Measurements from ENCODE around the gene ANGEL2. TPM values are rescaled to one million over a fixed set of nuclear protein-coding genes. Genes with fewer than 3 reads are reported as not detected.

ANGEL2 gene
- total RNA-seq, 1 experiment from 2014 or later: 25.5 TPM

GRCh38 chr1:213054733-213055591 lies 39.3 kb upstream of the ANGEL2 start:
- TF ChIP-seq YY1 (IDR thresholded peaks at IDR 0.05; ENCODE audit: extremely low read depth, insufficient replicate concordance, low read depth, low read length) (no peak), ZBTB33 (IDR thresholded peaks at IDR 0.05; ENCODE audit: extremely low read depth, insufficient replicate concordance, low read length) (no peak), POLR2A (IDR thresholded peaks at IDR 0.05; ENCODE audit: borderline replicate concordance, extremely low read depth, insufficient read depth, insufficient read length) (no peak), POLR2AphosphoS5 (IDR thresholded peaks at IDR 0.05; ENCODE audit: low read depth, low read length) (no peak), RAD21 (IDR thresholded peaks at IDR 0.05; ENCODE audit: low read depth) (no peak), SIN3A (IDR thresholded peaks at IDR 0.05; ENCODE audit: low read depth) (no peak), EZH2phosphoT487 (IDR thresholded peaks at IDR 0.05; ENCODE audit: borderline replicate concordance) (no peak), SRF (IDR thresholded peaks at IDR 0.05; ENCODE audit: low read depth) (no peak), ZFX (IDR thresholded peaks at IDR 0.05) (no peak), JUND (IDR thresholded peaks at IDR 0.05) (no peak), EZH2 (IDR thresholded peaks at IDR 0.05) (no peak), TCF7L2 (IDR thresholded peaks at IDR 0.05; ENCODE audit: borderline replicate concordance, extremely low read depth, insufficient read depth, insufficient read length) (no peak), SP1 (IDR thresholded peaks at IDR 0.05; ENCODE audit: low read depth) (no peak), ZNF274 (IDR thresholded peaks at IDR 0.05; ENCODE audit: low read depth, low read length) (no peak), FOSL1 (IDR thresholded peaks at IDR 0.05; ENCODE audit: low read depth) (no peak), ELF1 (IDR thresholded peaks at IDR 0.05; ENCODE audit: borderline replicate concordance, low read depth) (no peak)
- TF ChIP-seq, protein P1, sequence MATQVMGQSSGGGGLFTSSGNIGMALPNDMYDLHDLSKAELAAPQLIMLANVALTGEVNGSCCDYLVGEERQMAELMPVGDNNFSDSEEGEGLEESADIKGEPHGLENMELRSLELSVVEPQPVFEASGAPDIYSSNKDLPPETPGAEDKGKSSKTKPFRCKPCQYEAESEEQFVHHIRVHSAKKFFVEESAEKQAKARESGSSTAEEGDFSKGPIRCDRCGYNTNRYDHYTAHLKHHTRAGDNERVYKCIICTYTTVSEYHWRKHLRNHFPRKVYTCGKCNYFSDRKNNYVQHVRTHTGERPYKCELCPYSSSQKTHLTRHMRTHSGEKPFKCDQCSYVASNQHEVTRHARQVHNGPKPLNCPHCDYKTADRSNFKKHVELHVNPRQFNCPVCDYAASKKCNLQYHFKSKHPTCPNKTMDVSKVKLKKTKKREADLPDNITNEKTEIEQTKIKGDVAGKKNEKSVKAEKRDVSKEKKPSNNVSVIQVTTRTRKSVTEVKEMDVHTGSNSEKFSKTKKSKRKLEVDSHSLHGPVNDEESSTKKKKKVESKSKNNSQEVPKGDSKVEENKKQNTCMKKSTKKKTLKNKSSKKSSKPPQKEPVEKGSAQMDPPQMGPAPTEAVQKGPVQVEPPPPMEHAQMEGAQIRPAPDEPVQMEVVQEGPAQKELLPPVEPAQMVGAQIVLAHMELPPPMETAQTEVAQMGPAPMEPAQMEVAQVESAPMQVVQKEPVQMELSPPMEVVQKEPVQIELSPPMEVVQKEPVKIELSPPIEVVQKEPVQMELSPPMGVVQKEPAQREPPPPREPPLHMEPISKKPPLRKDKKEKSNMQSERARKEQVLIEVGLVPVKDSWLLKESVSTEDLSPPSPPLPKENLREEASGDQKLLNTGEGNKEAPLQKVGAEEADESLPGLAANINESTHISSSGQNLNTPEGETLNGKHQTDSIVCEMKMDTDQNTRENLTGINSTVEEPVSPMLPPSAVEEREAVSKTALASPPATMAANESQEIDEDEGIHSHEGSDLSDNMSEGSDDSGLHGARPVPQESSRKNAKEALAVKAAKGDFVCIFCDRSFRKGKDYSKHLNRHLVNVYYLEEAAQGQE (IDR thresholded peaks at IDR 0.05; ENCODE audit: low read depth): no peak
- TF ChIP-seq, protein P2, sequence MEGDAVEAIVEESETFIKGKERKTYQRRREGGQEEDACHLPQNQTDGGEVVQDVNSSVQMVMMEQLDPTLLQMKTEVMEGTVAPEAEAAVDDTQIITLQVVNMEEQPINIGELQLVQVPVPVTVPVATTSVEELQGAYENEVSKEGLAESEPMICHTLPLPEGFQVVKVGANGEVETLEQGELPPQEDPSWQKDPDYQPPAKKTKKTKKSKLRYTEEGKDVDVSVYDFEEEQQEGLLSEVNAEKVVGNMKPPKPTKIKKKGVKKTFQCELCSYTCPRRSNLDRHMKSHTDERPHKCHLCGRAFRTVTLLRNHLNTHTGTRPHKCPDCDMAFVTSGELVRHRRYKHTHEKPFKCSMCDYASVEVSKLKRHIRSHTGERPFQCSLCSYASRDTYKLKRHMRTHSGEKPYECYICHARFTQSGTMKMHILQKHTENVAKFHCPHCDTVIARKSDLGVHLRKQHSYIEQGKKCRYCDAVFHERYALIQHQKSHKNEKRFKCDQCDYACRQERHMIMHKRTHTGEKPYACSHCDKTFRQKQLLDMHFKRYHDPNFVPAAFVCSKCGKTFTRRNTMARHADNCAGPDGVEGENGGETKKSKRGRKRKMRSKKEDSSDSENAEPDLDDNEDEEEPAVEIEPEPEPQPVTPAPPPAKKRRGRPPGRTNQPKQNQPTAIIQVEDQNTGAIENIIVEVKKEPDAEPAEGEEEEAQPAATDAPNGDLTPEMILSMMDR (IDR thresholded peaks at IDR 0.05 in 2 of 3, conservative IDR thresholded peaks at IDR 0.05 in 1 of 3; ENCODE audit: borderline replicate concordance in 1 of 3, insufficient read depth in 1 of 3, low read depth in 2 of 3, low read length in 2 of 3): no peak
- TF ChIP-seq, protein P3, sequence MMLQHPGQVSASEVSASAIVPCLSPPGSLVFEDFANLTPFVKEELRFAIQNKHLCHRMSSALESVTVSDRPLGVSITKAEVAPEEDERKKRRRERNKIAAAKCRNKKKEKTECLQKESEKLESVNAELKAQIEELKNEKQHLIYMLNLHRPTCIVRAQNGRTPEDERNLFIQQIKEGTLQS (IDR thresholded peaks at IDR 0.05): no peak
- no peak overlapping the region for H3K4me2 ChIP-seq (ENCODE audit: low read length)
- H3K27ac ChIP-seq (ENCODE audit: low read depth, low read length): no peak overlapping the region
- no peaks in the 10 kb centered on the region for H3K27me3 ChIP-seq (ENCODE audit: insufficient read depth, low read length)
- no peak overlapping the region for H3K4me3 ChIP-seq (replicated peaks in 1 of 2; ENCODE audit: low read depth in 1 of 2, low read length in 2 of 2)
- H3K4me1 ChIP-seq (ENCODE audit: control insufficient read depth in 1 of 2, insufficient read depth in 2 of 2, low read length in 2 of 2): peaks cover 8 to 18% of the 10 kb centered on the region in 2 experiments; a peak in 3 of 4 replicates
- H3K9me3 ChIP-seq (ENCODE audit: control insufficient read depth in 1 of 2, insufficient read depth in 1 of 2, low read depth in 1 of 2, low read length in 2 of 2): no peaks in the 10 kb centered on the region
- intact Hi-C loops (cut with micrococcal nuclease): no loop called here
- ChIA-PET CTCF (no interaction called here), RAD21 (ENCODE audit: low non-redundant PET in 1 of 2, low total read pairs in 2 of 2, uncharacterized antibody in 2 of 2, unreplicated experiment in 2 of 2) (no interaction called here), POLR2A (no interaction called here)
- no peak overlapping the region for H3K9ac ChIP-seq (ENCODE audit: low read length)
- H3K36me3 ChIP-seq (ENCODE audit: control insufficient read depth in 1 of 2, insufficient read depth in 2 of 2, low read length in 2 of 2): no peaks in the 10 kb centered on the region
- no TSS peak for BruUV-seq (replicated peaks)
- no peaks in the 10 kb centered on the region for H4K20me1 ChIP-seq (ENCODE audit: insufficient read depth)
- no peak for ATAC-seq
- H2AFZ ChIP-seq (ENCODE audit: low read depth, low read length, poor library complexity, severe bottlenecking): no peak overlapping the region
- H3K79me2 ChIP-seq (ENCODE audit: insufficient read depth, low read length): peaks cover 69% of the 10 kb centered on the region
- DNase-seq (ENCODE audit: low read depth, low spot score): no peak
- no peaks in the 10 kb centered on the region for H3K9me2 ChIP-seq (ENCODE audit: insufficient read depth)

All from HCT116 (cell line).